ENCODE data around the gene HBG1.

The HBG1 gene

GRCh38 chr11:5291207-5291838 lies 41.7 kb upstream of the HBG1 start:
- Histone ChIP-seq H3K36me3 (ENCODE audit: control insufficient read depth in 2 of 2, insufficient read depth in 1 of 2, low read length in 2 of 2) (no peaks in the 10 kb centered on the region), H3K4me1 (ENCODE audit: control insufficient read depth, insufficient read depth, low read length) (no peaks in the 10 kb centered on the region), H3K27ac (ENCODE audit: extremely low read depth, low read depth, low read length) (no peak overlapping the region), H3K9me3 (ENCODE audit: control insufficient read depth, insufficient read depth, low read depth, low read length) (no peaks in the 10 kb centered on the region), H3K4me3 (ENCODE audit: low read depth, low read length) (no peak overlapping the region)
- ChIA-PET CTCF (interaction anchor here (0.7 to 2.9 kb wide), 9 partner anchors 16 to 654 kb away, joined by 3 to 12 read pairs (median 3); partner anchors contain the start of gene OR51D1), POLR2A (no interaction called here)
- TF ChIP-seq, protein P1, sequence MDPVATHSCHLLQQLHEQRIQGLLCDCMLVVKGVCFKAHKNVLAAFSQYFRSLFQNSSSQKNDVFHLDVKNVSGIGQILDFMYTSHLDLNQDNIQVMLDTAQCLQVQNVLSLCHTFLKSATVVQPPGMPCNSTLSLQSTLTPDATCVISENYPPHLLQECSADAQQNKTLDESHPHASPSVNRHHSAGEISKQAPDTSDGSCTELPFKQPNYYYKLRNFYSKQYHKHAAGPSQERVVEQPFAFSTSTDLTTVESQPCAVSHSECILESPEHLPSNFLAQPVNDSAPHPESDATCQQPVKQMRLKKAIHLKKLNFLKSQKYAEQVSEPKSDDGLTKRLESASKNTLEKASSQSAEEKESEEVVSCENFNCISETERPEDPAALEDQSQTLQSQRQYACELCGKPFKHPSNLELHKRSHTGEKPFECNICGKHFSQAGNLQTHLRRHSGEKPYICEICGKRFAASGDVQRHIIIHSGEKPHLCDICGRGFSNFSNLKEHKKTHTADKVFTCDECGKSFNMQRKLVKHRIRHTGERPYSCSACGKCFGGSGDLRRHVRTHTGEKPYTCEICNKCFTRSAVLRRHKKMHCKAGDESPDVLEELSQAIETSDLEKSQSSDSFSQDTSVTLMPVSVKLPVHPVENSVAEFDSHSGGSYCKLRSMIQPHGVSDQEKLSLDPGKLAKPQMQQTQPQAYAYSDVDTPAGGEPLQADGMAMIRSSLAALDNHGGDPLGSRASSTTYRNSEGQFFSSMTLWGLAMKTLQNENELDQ (tag by site-specific recombination; IDR thresholded peaks at IDR 0.05; ENCODE audit: low read depth), result no peak
- TF ChIP-seq, protein P2, sequence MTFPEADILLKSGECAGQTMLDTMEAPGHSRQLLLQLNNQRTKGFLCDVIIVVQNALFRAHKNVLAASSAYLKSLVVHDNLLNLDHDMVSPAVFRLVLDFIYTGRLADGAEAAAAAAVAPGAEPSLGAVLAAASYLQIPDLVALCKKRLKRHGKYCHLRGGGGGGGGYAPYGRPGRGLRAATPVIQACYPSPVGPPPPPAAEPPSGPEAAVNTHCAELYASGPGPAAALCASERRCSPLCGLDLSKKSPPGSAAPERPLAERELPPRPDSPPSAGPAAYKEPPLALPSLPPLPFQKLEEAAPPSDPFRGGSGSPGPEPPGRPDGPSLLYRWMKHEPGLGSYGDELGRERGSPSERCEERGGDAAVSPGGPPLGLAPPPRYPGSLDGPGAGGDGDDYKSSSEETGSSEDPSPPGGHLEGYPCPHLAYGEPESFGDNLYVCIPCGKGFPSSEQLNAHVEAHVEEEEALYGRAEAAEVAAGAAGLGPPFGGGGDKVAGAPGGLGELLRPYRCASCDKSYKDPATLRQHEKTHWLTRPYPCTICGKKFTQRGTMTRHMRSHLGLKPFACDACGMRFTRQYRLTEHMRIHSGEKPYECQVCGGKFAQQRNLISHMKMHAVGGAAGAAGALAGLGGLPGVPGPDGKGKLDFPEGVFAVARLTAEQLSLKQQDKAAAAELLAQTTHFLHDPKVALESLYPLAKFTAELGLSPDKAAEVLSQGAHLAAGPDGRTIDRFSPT (tag by site-specific recombination; IDR thresholded peaks at IDR 0.05), result no peak
- TF ChIP-seq ZNF169 (tag by site-specific recombination; IDR thresholded peaks at IDR 0.05) (no peak), ZNF423 (tag by site-specific recombination; IDR thresholded peaks at IDR 0.05) (no peak), WT1 (tag by site-specific recombination; IDR thresholded peaks at IDR 0.05) (no peak), ZNF366 (tag by site-specific recombination; conservative IDR thresholded peaks at IDR 0.05) (no peak), ZNF18 (tag by site-specific recombination; IDR thresholded peaks at IDR 0.05) (no peak), KLF7 (tag by site-specific recombination; IDR thresholded peaks at IDR 0.05; ENCODE audit: borderline replicate concordance) (no peak), ZNF280D (tag by site-specific recombination; IDR thresholded peaks at IDR 0.05) (no peak)
- TF ChIP-seq, protein P3, sequence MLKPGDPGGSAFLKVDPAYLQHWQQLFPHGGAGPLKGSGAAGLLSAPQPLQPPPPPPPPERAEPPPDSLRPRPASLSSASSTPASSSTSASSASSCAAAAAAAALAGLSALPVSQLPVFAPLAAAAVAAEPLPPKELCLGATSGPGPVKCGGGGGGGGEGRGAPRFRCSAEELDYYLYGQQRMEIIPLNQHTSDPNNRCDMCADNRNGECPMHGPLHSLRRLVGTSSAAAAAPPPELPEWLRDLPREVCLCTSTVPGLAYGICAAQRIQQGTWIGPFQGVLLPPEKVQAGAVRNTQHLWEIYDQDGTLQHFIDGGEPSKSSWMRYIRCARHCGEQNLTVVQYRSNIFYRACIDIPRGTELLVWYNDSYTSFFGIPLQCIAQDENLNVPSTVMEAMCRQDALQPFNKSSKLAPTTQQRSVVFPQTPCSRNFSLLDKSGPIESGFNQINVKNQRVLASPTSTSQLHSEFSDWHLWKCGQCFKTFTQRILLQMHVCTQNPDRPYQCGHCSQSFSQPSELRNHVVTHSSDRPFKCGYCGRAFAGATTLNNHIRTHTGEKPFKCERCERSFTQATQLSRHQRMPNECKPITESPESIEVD (tag by site-specific recombination; IDR thresholded peaks at IDR 0.05), result no peak

DNA sequence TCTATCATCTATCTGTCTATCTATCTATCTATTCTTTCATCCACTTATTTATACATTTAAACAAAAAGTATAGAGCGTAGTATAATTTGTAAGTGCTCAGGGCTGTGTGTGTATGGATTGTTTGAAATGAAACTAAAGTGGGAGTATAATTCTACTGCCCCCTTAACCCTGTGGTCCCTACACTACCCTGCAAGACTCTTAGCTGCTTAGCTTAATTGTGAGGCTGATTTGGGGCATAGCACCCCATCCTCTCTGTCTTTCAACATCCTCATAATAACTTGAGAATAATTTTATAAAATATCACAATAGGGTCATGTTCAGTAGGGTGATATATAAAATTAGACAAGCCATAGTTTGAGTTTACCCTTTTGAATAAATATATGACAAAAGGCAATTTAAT lies 40.4 kb upstream of the HBG1 start:
- Histone ChIP-seq H3K27ac (ENCODE audit: extremely low read depth, low read depth, low read length) (no peak overlapping the region), H3K4me3 (ENCODE audit: low read depth, low read length) (no peak overlapping the region), H3K4me1 (ENCODE audit: control insufficient read depth, insufficient read depth, low read length) (no peaks in the 10 kb centered on the region), H3K9me3 (ENCODE audit: control insufficient read depth, insufficient read depth, low read depth, low read length) (no peaks in the 10 kb centered on the region), H3K36me3 (ENCODE audit: control insufficient read depth in 2 of 2, insufficient read depth in 1 of 2, low read length in 2 of 2) (no peaks in the 10 kb centered on the region)
- POLR2A ChIA-PET, result interaction anchor here (0.6 kb wide), 1 partner anchor 85 kb away, joined by 3 read pairs; no protein-coding TSS in a partner anchor
- CTCF ChIA-PET, result interaction anchor here (1.1 to 2.9 kb wide), 6 partner anchors 30 to 653 kb away, joined by 3 to 12 read pairs (median 4); partner anchors contain the start of gene OR51D1
- TF ChIP-seq WT1 (tag by site-specific recombination; IDR thresholded peaks at IDR 0.05) (no peak), MYNN (tag by site-specific recombination; IDR thresholded peaks at IDR 0.05; ENCODE audit: borderline replicate concordance) (no peak), BCL11B (tag by site-specific recombination; IDR thresholded peaks at IDR 0.05; ENCODE audit: low read depth) (no peak), ZBTB6 (tag by site-specific recombination; IDR thresholded peaks at IDR 0.05) (no peak), ZNF561 (tag by site-specific recombination; IDR thresholded peaks at IDR 0.05; ENCODE audit: borderline replicate concordance) (no peak), ZNF324 (tag by site-specific recombination; IDR thresholded peaks at IDR 0.05) (no peak), ZNF184 (tag by site-specific recombination; IDR thresholded peaks at IDR 0.05) (no peak), KLF16 (tag by site-specific recombination; IDR thresholded peaks at IDR 0.05) (no peak), KLF9 (tag by site-specific recombination; IDR thresholded peaks at IDR 0.05; ENCODE audit: low read depth) (no peak), MZF1 (tag by site-specific recombination; IDR thresholded peaks at IDR 0.05; ENCODE audit: borderline replicate concordance) (no peak)
